LNCaP clone FGC (cell line): Measurements from ENCODE around the gene MRPL40.
A peak's percentile ranks its signal among the peaks of the same experiment; 100 is the strongest.
"Not testable (repeated sequence)": the region's sequence is repeated elsewhere in the genome, so short reads cannot be mapped to it uniquely, and the experiment has no call there.

Experiments
- DNase-seq: peaks from one replicate; pipeline ENCODE4 v3.0.0-alpha.2; 2011; ENCODE audit warnings: low read depth
- H3K4me3 ChIP-seq: 2 replicates; pipeline ENCODE4 v1.5.1; 2011; ENCODE audit warnings: mild to moderate bottlenecking, low read depth, low read length, control low read depth
- TF ChIP-seq, protein P1 (sequence below): IDR thresholded peaks from 2 replicates; pipeline ENCODE4 v1.5.1; 2012; ENCODE audit warnings: mild to moderate bottlenecking; ENCODE audit not compliant: control insufficient read depth, insufficient read depth; ENCODE audit errors: extremely low read depth

Gene MRPL40

DNA sequence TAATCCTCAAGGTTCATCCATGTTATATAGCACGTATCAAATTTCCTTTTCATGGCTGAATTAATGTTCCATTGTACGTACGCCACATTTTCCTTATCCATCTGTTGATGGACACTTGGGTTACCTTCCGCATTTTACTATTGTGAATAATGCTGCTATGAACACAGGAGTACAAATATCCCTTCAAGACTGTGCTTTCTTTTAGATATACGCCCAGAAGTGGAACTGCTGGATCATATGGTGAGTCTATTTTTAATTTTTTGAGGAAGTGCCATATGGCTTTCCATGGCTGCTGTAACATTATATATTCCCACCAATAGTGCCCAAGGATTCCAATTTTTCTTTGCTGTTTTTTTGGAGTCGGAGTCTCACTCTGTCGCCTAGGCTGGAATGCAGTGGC lies 6.0 kb downstream of the MRPL40 start:
- no peak overlapping the region for H3K4me3 ChIP-seq
- no peak for DNase-seq
- TF ChIP-seq, protein P1, sequence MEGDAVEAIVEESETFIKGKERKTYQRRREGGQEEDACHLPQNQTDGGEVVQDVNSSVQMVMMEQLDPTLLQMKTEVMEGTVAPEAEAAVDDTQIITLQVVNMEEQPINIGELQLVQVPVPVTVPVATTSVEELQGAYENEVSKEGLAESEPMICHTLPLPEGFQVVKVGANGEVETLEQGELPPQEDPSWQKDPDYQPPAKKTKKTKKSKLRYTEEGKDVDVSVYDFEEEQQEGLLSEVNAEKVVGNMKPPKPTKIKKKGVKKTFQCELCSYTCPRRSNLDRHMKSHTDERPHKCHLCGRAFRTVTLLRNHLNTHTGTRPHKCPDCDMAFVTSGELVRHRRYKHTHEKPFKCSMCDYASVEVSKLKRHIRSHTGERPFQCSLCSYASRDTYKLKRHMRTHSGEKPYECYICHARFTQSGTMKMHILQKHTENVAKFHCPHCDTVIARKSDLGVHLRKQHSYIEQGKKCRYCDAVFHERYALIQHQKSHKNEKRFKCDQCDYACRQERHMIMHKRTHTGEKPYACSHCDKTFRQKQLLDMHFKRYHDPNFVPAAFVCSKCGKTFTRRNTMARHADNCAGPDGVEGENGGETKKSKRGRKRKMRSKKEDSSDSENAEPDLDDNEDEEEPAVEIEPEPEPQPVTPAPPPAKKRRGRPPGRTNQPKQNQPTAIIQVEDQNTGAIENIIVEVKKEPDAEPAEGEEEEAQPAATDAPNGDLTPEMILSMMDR, result no peak

DNA sequence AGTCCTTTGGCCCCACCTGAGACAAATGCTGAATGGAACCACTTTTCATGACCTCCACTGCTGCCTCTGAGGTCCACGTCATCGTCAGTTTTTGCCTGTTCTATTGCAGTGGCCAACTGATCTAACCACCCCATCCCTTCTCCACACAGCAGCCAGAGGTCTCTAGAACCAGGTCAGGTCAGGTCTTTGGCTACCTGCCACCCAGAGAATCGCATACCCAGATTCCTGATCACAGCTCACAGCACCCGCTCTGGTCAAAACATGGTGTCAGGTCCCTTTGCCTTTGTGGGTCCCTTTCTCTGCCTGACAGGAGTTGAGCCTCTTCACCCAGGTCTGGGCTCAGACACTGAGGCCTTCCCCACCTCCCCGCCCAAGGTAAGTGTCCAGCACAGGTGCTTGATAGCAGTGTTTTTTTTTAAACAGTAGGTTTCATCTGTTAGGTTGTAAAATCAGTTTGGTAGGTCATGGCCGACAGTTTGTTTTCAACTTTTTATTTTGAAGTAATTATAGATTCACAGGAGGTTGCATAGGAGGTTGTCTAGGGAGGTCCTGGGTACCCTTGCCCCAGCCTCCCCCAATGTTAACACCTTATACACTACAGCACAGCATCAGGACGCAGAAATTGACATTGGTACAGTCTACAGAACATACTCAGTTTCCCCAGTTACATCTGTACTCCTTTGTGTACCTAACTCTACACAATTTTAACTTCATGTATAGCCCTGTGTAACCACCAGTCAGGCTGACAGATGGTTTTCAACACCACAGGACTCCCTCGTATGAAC lies 8.3 kb downstream of the MRPL40 start:
- H3K4me3 ChIP-seq, result no peak overlapping the region
- DNase-seq, result no peak
- TF ChIP-seq, protein P1, result no peak

DNA sequence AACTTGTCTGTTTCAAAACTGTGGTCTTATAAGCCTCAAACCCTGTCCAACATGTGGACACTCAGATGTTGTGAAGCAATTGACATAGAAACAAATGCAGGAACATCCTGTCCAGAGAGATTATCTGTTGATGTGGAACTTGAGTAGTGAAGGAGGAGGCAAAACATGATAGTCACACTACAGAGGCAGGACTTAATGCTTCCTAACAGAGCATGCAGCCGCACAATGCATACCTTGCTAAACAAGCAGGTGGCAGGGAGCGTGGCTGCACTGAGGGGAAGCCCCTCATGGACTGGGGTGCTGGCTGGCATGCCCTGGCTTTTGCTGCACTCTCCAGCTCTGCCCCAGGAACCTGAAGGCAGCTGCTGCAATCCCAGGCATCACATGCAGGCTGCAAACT lies 9.8 kb downstream of the MRPL40 start:
- TF ChIP-seq, protein P1, result no peak
- no peak overlapping the region for H3K4me3 ChIP-seq
- no peak for DNase-seq

DNA sequence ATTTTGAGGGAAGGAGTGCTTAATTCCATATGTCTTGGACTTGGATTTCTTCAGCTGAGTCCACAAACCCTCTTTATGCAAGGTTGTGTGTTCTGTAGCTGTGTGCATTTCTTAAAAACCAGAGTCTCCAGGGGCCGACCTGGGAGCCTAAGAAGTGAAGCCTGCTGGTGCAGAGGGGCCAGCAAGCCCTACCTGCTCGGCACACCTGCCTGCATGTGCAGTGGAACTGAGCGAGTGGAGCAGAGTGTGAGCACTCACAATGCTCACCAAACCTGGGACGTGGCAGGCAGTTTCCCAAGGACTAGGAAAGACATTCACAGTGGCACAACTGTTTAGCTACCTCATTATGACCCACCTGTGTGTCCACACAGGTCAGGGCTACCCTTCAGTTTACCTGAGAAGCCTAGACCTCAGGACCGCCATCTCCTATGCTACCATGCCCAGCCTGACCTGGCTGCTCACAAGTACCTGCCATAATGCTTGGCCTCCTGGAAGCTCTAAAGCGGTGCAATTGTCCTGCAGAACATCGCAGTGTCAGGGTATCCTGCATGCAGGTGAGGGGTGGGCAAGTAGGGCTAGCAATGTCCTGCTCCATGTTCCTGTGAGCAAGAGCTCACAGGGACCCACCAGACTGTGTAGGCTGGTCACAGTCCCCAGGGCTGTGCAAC lies 11.3 kb downstream of the MRPL40 start:
- no peak overlapping the region for H3K4me3 ChIP-seq
- TF ChIP-seq, protein P1, result no peak
- no peak for DNase-seq

DNA sequence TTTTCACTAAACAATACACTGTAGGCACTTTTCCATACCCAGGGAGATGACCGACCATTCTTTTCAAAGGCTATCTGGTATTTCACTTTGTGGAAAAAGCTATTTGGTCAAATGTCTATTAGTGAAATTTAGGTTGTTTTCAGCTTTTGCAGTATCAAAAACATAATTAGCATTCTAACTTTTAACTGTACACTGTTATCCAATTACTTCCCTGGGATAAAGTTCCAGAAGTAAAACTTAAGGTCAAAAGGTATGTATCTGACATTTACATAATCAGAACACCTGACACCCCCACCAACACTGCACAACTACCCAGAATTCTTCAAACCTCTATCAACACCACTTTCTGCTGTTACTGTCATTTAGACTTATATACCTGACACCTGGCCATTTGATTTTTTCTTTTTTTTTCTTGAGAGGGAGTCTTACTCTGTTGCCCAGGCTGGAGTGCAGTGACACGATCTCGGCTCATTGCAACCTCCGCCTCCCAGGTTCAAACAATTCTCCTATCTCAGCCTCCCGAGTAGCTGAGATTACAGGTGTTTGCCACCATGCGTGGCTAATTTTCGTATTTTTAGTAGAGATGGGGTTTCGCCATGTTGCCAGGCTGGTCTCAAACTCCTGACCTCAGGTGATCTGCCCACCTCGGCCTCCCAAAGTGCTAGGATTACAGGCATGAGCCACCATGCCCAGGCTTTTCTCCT lies 13.1 kb downstream of the MRPL40 start:
- not testable (repeated sequence) for DNase-seq, H3K4me3 ChIP-seq

DNA sequence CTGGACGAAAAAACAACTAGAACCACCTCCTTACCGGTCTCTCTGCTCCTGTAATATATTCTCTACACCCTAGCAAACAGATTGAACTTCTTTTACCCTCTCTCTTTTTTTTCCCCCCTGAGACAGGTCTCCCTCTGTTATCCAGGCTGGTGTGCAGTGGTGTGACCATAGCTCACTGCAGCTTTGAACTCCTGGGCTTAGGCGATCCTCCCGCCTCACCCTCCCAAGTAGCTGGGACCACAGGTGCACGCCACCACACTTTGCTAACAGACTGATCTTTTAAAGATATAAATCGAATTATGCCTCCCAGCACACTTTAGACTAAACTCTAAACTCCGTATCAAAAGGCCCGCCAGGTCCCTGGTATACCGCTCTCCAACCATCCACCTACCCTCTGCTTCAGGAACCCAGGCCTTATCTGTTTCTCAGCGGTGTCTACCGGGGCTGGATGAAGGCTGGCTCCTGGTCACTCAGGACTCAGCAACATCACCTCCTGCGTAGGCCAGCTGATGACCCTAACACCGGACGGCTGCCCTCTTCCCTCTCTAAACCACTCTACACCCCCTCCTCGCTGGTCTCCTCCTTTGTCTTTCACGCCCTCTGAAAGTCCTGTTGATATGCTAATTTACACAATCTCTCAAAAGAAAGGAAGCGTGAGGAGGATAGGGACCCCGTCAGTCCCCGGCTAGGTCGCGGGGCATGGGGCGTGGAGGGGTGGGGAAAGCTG lies 14.4 kb downstream of the MRPL40 start:
- TF ChIP-seq, protein P1, result no peak
- no peak for DNase-seq
- peak overlapping the region; percentile 93 for H3K4me3 ChIP-seq
